Suprapubic skin (tissue), 4 donors: Measurements from ENCODE around the gene SMIM24. TPM values are rescaled to one million over a fixed set of nuclear protein-coding genes. Genes with fewer than 3 reads are reported as not detected.

ENCODE experiments used
- DNase-seq, 2 donors: peaks; one replicate each; pipeline ENCODE4 v3.0.0-alpha.2; 2019; ENCODE audit warnings: low spot score in 2 of 2
- H3K27ac ChIP-seq: fragments of 200-600 bp; sonication (generic); one replicate; pipeline ENCODE4 v1.5.1; 2019
- H3K27me3 ChIP-seq: fragments of 200-600 bp; sonication (generic); one replicate; pipeline ENCODE4 v1.5.1; 2019
- H3K36me3 ChIP-seq: fragments of 200-600 bp; sonication (generic); one replicate; pipeline ENCODE4 v1.5.1; 2019
- H3K4me1 ChIP-seq: fragments of 200-600 bp; sonication (generic); one replicate; pipeline ENCODE4 v1.5.1; 2019
- H3K4me3 ChIP-seq: fragments of 200-600 bp; sonication (generic); one replicate; pipeline ENCODE4 v1.5.1; 2019; ENCODE audit warnings: mild to moderate bottlenecking
- H3K9me3 ChIP-seq: fragments of 200-600 bp; sonication (generic); one replicate; pipeline ENCODE4 v1.5.1; 2019
- EP300 ChIP-seq: sonication (generic); formaldehyde crosslinking; IDR thresholded peaks from one replicate; pipeline ENCODE4 v1.6.1; 2017; ENCODE audit warnings: antibody characterized with exemption
- POLR2A ChIP-seq, 2 donors: fragments of 450-650 bp; IDR thresholded peaks; one replicate each; pipeline ENCODE4 v1.6.1; 2017; ENCODE audit warnings: antibody characterized with exemption in 2 of 2, mild to moderate bottlenecking in 2 of 2, moderate library complexity in 2 of 2
- POLR2AphosphoS5 ChIP-seq, 3 donors: sonication (generic); formaldehyde crosslinking; IDR thresholded peaks; one replicate each; pipeline ENCODE4 v1.6.1; 2017; ENCODE audit warnings: antibody characterized with exemption in 3 of 3
- WGBS: methylation state at CpG from one replicate; pipeline ENCODE4 v1.1.5; 2018; 5-methylcytosine and 5-hydroxymethylcytosine counted together
- total RNA-seq, 4 donors: library from RNA; depleted of rRNA; stranded (reverse); fragments of >200 nt; gene quantifications; one replicate each; pipeline ENCODE4 v1.1.0, GENCODE V29; 2016
- TF ChIP-seq, protein P1 (sequence below), 2 donors: fragments of 200-600 bp in 1 of 2; fragments of 450-650 bp in 1 of 2; sonication (generic) in 1 of 2; IDR thresholded peaks; one replicate each; pipeline ENCODE4 v1.5.1; 2016 to 2019; ENCODE audit warnings: antibody characterized with exemption in 2 of 2, mild to moderate bottlenecking in 1 of 2, moderate library complexity in 1 of 2

Gene SMIM24
- total RNA-seq, 4 donors from 2014 or later = 2.1 TPM; not detected in 3

DNA sequence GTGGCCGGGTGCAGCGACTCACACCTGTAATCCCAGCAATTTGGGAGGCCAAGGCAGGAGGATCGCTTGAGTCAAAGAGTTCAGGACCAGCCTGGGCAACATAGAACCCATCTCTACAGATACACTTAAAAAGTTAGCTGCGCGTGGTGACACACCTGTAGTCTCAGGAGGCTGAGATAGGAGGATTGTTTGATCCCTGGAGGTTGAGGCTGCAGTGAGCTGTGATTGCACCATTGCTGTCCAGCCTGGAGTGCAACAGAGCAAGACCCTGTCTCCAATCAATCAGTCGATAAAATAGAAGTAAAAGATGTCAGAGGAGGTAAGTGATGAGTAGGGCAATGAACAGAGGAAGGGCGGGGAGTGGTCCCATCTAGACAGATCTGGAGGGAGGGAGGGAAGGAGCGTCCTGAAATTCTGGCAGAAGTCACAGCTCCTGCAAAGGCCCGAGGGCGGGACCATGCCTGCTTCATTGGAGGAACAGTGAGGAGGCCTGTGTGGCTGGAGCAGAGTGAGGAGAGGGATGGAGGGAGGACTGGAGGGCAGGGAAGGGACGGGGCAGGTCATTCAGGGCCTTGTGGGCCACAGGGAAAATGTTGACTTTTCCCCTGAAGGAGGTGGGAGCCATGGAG, 9.7 kb downstream of the SMIM24 start:
- no peak for DNase-seq
- H3K27ac ChIP-seq = no peak overlapping the region
- no peak overlapping the region for H3K4me3 ChIP-seq
- peaks cover 25% of the 10 kb centered on the region for H3K4me1 ChIP-seq
- TF ChIP-seq, protein P1, sequence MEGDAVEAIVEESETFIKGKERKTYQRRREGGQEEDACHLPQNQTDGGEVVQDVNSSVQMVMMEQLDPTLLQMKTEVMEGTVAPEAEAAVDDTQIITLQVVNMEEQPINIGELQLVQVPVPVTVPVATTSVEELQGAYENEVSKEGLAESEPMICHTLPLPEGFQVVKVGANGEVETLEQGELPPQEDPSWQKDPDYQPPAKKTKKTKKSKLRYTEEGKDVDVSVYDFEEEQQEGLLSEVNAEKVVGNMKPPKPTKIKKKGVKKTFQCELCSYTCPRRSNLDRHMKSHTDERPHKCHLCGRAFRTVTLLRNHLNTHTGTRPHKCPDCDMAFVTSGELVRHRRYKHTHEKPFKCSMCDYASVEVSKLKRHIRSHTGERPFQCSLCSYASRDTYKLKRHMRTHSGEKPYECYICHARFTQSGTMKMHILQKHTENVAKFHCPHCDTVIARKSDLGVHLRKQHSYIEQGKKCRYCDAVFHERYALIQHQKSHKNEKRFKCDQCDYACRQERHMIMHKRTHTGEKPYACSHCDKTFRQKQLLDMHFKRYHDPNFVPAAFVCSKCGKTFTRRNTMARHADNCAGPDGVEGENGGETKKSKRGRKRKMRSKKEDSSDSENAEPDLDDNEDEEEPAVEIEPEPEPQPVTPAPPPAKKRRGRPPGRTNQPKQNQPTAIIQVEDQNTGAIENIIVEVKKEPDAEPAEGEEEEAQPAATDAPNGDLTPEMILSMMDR (IDR thresholded peaks at IDR 0.05) = no peak
- TF ChIP-seq EP300 = no peak
- no peak for TF ChIP-seq POLR2A (IDR thresholded peaks at IDR 0.05)
- TF ChIP-seq POLR2AphosphoS5 (IDR thresholded peaks at IDR 0.05) = no peak
- peaks cover 4% of the 10 kb centered on the region for H3K27me3 ChIP-seq
- 50% methylated on average over 11 of the region's 11 CpGs for WGBS
- H3K36me3 ChIP-seq = no peaks in the 10 kb centered on the region
- H3K9me3 ChIP-seq = no peaks in the 10 kb centered on the region

DNA sequence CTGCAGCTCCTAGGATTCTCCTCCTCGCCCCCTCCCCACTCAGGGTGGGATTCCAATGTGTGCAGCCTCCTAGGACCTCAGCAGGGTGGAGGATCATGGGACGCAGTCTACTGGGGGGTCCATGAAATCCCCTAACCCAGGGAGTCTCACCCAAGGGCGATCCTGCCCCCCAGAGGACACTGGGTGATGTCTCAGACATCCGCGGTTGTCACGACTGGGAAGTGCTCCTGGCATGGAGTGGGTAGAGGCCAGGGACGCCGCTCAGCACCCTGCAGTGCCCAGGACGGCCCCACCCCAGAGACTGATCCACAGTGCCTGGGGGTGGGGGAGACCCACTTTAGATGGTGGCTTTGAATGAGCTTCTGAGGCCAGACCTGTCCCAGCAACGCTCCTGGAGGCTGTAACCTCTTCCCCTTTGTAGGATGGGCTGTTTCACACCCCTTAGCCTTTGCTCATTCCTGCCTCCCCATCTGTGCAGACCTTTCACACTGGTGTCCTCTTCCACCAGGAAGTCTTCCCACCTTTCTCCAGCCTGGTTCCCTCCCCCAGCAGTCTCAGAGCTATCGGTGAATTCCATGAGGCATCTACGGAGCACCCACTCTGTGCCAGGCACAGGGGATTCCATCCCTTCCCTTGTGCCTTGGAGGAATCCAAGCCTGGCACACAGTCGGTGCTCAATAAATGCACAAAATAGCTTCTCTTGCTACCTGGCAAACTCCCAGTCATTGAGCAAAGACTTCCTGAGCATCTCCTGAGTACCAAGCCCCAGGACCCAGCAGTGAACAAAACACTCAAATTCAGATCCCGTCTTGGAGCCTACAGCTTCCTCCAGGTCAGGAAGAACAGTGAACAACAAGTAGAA, 10.5 kb downstream of the SMIM24 start:
- WGBS = 44% methylated on average over 14 of the region's 14 CpGs
- H3K4me1 ChIP-seq = peaks cover 28% of the 10 kb centered on the region

DNA sequence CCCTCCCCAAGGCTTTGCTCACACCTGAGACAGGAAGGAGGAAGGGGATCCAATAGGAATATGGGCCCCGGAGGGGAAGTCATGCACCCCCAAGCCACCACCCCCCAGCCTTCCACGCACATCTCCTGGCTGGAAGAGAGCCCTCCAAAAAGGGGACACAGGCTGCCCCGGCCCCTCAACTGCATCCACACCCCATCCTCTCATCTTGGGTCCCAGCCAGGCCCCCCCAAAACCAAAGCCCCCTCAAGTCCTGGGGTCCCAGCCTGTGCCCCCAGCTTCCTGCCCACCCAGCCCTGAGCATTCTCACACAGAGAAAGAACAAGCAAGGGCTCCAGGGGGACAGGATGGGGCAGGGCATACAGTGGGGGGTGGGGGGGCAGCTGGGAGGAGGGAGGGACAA, 12.1 kb downstream of the SMIM24 start:
- Histone ChIP-seq H3K4me1 (peaks cover 35% of the 10 kb centered on the region), H3K9me3 (no peaks in the 10 kb centered on the region), H3K36me3 (peaks cover 14% of the 10 kb centered on the region), H3K27ac (no peak overlapping the region), H3K4me3 (no peak overlapping the region), H3K27me3 (no peaks in the 10 kb centered on the region)
- WGBS = 43% methylated on average over 1 of the region's 3 CpGs
- DNase-seq = no peak
- TF ChIP-seq EP300 (no peak), POLR2A (IDR thresholded peaks at IDR 0.05) (no peak), POLR2AphosphoS5 (IDR thresholded peaks at IDR 0.05) (no peak)
- TF ChIP-seq, protein P1 (IDR thresholded peaks at IDR 0.05) = no peak

More for the DNA sequence above, 10.5 kb downstream of the SMIM24 start:
- no peaks in the 10 kb centered on the region for H3K9me3 ChIP-seq
- TF ChIP-seq POLR2A (IDR thresholded peaks at IDR 0.05) (no peak), POLR2AphosphoS5 (IDR thresholded peaks at IDR 0.05) (no peak), EP300 (no peak)
- TF ChIP-seq, protein P1 (IDR thresholded peaks at IDR 0.05) = no peak
- no peak overlapping the region for H3K4me3 ChIP-seq
- DNase-seq = no peak
- H3K27me3 ChIP-seq = peaks cover 4% of the 10 kb centered on the region
- no peaks in the 10 kb centered on the region for H3K36me3 ChIP-seq
- no peak overlapping the region for H3K27ac ChIP-seq

DNA sequence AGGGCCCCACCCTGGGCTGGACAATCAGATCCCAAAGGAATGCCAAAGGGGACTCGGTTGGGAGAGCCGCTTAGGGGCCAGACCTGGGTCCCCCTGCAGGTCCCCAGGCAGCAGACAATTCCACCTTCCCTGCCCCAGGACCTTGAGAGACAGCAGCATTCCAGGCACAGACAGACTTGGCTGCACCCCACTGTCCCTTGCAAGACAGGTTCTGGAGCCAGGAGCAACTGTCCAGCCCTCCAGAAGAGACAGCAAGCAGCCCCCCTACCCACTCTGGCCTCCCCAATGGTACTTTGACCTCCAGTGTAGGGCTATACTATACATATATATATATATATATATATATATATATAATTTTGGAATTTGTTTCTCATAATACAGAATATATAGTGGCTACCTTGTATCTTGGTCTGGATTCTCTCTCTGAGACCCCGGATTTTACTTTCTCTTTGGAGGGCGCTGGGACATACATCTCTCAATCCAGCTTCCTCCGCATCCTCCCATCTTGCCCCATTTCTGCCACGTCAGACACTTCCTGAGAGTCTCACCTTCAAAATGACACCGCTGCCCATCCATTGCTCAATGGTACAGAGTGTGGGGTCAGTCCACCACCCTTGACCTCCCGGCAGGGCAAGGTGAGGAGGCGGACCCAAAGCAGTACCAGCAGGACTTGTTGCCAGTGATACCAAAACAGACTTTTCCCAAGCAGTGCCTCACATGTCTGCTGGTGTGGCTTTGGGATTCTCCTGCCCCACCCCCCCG, 12.7 kb downstream of the SMIM24 start:
- Histone ChIP-seq H3K27me3 (no peaks in the 10 kb centered on the region), H3K27ac (no peak overlapping the region), H3K36me3 (peaks cover 20% of the 10 kb centered on the region), H3K9me3 (no peaks in the 10 kb centered on the region), H3K4me1 (peaks cover 34% of the 10 kb centered on the region), H3K4me3 (no peak overlapping the region)
- no peak for TF ChIP-seq POLR2AphosphoS5 (IDR thresholded peaks at IDR 0.05)
- TF ChIP-seq POLR2A (IDR thresholded peaks at IDR 0.05) = no peak
- TF ChIP-seq, protein P1 (IDR thresholded peaks at IDR 0.05) = no peak
- no peak for TF ChIP-seq EP300
- WGBS = 94% methylated on average over 7 of the region's 10 CpGs
- DNase-seq = no peak
